CD4-positive, alpha-beta T cell (primary cell): Measurements from ENCODE around the gene SASH1. TPM values are rescaled to one million over a fixed set of nuclear protein-coding genes. Genes with fewer than 3 reads are reported as not detected.

Source experiments
- ATAC-seq: fragments of 200-7000 bp; cut with Tn5 transposase; one replicate; pipeline ENCODE4 v1.10.0; 2022; ENCODE audit warnings: mild to moderate bottlenecking; ENCODE audit not compliant: poor library complexity
- CTCF ChIA-PET: fragments of 350-600 bp; sonication (Branson Sonifier 250); formaldehyde crosslinking; loops from one replicate; lab custom pipeline; 2021; ENCODE audit warnings: antibody characterized with exemption, inconsistent platforms; lab: Charles Lee
- POLR2A ChIA-PET: fragments of 350-600 bp; sonication (Branson Sonifier 250); formaldehyde crosslinking; loops from one replicate; lab custom pipeline; 2021; ENCODE audit warnings: antibody characterized with exemption, inconsistent platforms; lab: Charles Lee
- DNase-seq, 14 experiments: peaks; one replicate each; pipeline ENCODE4 v3.0.0-alpha.2; 2013 to 2020; ENCODE audit warnings: mixed read lengths in 2 of 14
- H3K27ac ChIP-seq, 2 donors: one replicate each; pipeline versions ENCODE4 v1.5.1 to v1.7.0; 2013; ENCODE audit warnings: low read length in 2 of 2, low read depth in 1 of 2, mild to moderate bottlenecking in 1 of 2
- H3K27me3 ChIP-seq, 2 experiments: 1 replicate in 1 of 2; 2 replicates in 1 of 2; pipeline versions ENCODE4 v1.6.1 to v1.7.0; 2013; ENCODE audit warnings: low read length in 2 of 2, control low read depth in 1 of 2, mild to moderate bottlenecking in 1 of 2, moderate library complexity in 1 of 2; ENCODE audit not compliant: insufficient read depth in 2 of 2, control insufficient read depth in 1 of 2
- H3K36me3 ChIP-seq: one replicate; pipeline ENCODE4 v1.6.1; 2013; ENCODE audit warnings: low read length, control low read depth; ENCODE audit not compliant: insufficient read depth
- H3K4me1 ChIP-seq: one replicate; pipeline ENCODE4 v1.6.1; 2013; ENCODE audit warnings: low read length, control low read depth; ENCODE audit not compliant: insufficient read depth
- H3K4me3 ChIP-seq: one replicate; pipeline ENCODE4 v1.5.1; 2013; ENCODE audit warnings: mild to moderate bottlenecking, low read length, moderate library complexity
- H3K9me3 ChIP-seq, 2 experiments: 1 replicate in 1 of 2; 2 replicates in 1 of 2; pipeline versions ENCODE4 v1.6.1 to v1.7.0; 2013; ENCODE audit warnings: low read length in 2 of 2, mild to moderate bottlenecking in 2 of 2, control low read depth in 1 of 2, moderate library complexity in 1 of 2; ENCODE audit not compliant: control insufficient read depth in 1 of 2, insufficient read depth in 1 of 2
- H3K27ac Mint-ChIP-seq: one replicate; pipeline ENCODE4 v1.8.0; 2020; ENCODE audit warnings: mixed read lengths
- H3K27me3 Mint-ChIP-seq: one replicate; pipeline ENCODE4 v1.8.0; 2021; ENCODE audit warnings: mixed read lengths
- H3K36me3 Mint-ChIP-seq: one replicate; pipeline ENCODE4 v1.8.0; 2021; ENCODE audit warnings: low read depth, mixed read lengths
- H3K4me1 Mint-ChIP-seq: one replicate; pipeline ENCODE4 v1.8.0; 2021; ENCODE audit warnings: low read depth, mixed read lengths
- H3K4me3 Mint-ChIP-seq: one replicate; pipeline ENCODE4 v1.8.0; 2020; ENCODE audit warnings: mild to moderate bottlenecking, mixed read lengths
- H3K9me3 Mint-ChIP-seq: one replicate; pipeline ENCODE4 v1.8.0; 2020; ENCODE audit warnings: mixed read lengths
- CTCF ChIP-seq: fragments of 200-600 bp; IDR thresholded peaks from one replicate; pipeline ENCODE4 v1.8.0; 2022; ENCODE audit warnings: antibody characterized with exemption, mild to moderate bottlenecking
- intact Hi-C, 2 experiments: fragments of 100-400 bp; cut with DNase I in 1 of 2; cut with micrococcal nuclease in 1 of 2; formaldehyde crosslinking; loops; one replicate each; pipeline versions ENCODE4 v1.15.1 to v1.9.0; 2023 to 2025; cut with DNase I, micrococcal nuclease
- total RNA-seq, 174 experiments: library from RNA in 2 of 174; stranded (reverse) in 2 of 174; gene quantifications; one replicate each; pipeline ENCODE4 v1.2.3 and lab custom pipeline; 2021 to 2026

SASH1 gene
- total RNA-seq, 2 experiments from 2014 or later: 0.58 to 0.75 TPM

- H3K9me3 Mint-ChIP-seq: no peaks in the 10 kb centered on the region
- ATAC-seq (no peak), DNase-seq (no peak)
- Histone ChIP-seq H3K4me3 (no peak overlapping the region), H3K27me3 (no peaks in the 10 kb centered on the region), H3K27ac (no peak overlapping the region), H3K4me1 (no peaks in the 10 kb centered on the region), H3K36me3 (no peaks in the 10 kb centered on the region), H3K9me3 (no peaks in the 10 kb centered on the region)
- no peak overlapping the region for H3K27ac Mint-ChIP-seq
- no peak for TF ChIP-seq CTCF
- POLR2A ChIA-PET: no interaction called here
- H3K4me3 Mint-ChIP-seq: no peak overlapping the region
- no peaks in the 10 kb centered on the region for H3K4me1 Mint-ChIP-seq
- peaks cover 24% of the 10 kb centered on the region for H3K27me3 Mint-ChIP-seq
- CTCF ChIA-PET: no interaction called here
- intact Hi-C loops: no loop called here
- H3K36me3 Mint-ChIP-seq: no peaks in the 10 kb centered on the region
These were observed 151.6 kb downstream of the SASH1 start for GRCh38 chr6:148494226-148494625.

- ATAC-seq (no peak), DNase-seq (no peak)
- CTCF ChIA-PET: no interaction called here
- Mint-ChIP-seq H3K9me3 (no peaks in the 10 kb centered on the region), H3K4me3 (no peak overlapping the region), H3K27ac (no peak overlapping the region), H3K36me3 (no peaks in the 10 kb centered on the region), H3K27me3 (peaks cover 24% of the 10 kb centered on the region), H3K4me1 (no peaks in the 10 kb centered on the region)
- Histone ChIP-seq H3K4me1 (no peaks in the 10 kb centered on the region), H3K36me3 (no peaks in the 10 kb centered on the region), H3K27me3 (no peaks in the 10 kb centered on the region), H3K9me3 (no peaks in the 10 kb centered on the region), H3K4me3 (no peak overlapping the region), H3K27ac (no peak overlapping the region)
- no peak for TF ChIP-seq CTCF
- intact Hi-C loops: no loop called here
- POLR2A ChIA-PET: no interaction called here
These were observed 152.4 kb downstream of the SASH1 start for GRCh38 chr6:148495029-148495428.

- H3K27me3 Mint-ChIP-seq: peaks cover 11% of the 10 kb centered on the region
- no peaks in the 10 kb centered on the region for H3K4me1 ChIP-seq
- no peaks in the 10 kb centered on the region for H3K9me3 ChIP-seq
- H3K27me3 ChIP-seq: no peaks in the 10 kb centered on the region
- H3K4me1 Mint-ChIP-seq: no peaks in the 10 kb centered on the region
- no peaks in the 10 kb centered on the region for H3K36me3 Mint-ChIP-seq
- H3K36me3 ChIP-seq: no peaks in the 10 kb centered on the region
- H3K27ac ChIP-seq: no peak overlapping the region
- no peak overlapping the region for H3K27ac Mint-ChIP-seq
- ChIA-PET POLR2A (no interaction called here), CTCF (no interaction called here)
- DNase-seq (no peak), ATAC-seq (no peak)
- H3K9me3 Mint-ChIP-seq: no peaks in the 10 kb centered on the region
- H3K4me3 ChIP-seq: no peak overlapping the region
- TF ChIP-seq CTCF: no peak
- intact Hi-C loops: no loop called here
- no peak overlapping the region for H3K4me3 Mint-ChIP-seq
These were observed 154.6 kb downstream of the SASH1 start for GRCh38 chr6:148497257-148497656.
